GM12878 (cell line): ENCODE data around the gene ZFPM1. TPM values are rescaled to one million over a fixed set of nuclear protein-coding genes. Genes with fewer than 3 reads are reported as not detected.

Source experiments
- ATAC-seq: fragments of 200-7000 bp; cut with Tn5 transposase; 3 replicates; pipeline ENCODE4 v1.9.1; 2020; ENCODE audit warnings: mild to moderate bottlenecking, moderate library complexity
- BruUV-seq: library from RNA; stranded (reverse); fragments of 400-500 nt; replicated peaks from 2 replicates; lab custom pipeline; 2021; lab: Mats Ljungman, UMichigan
- CTCF ChIA-PET: fragments of 300-600 bp; sonication (Branson Sonifier 250); formaldehyde crosslinking; extraction: SDS; loops from one replicate; lab custom pipeline; 2021; ENCODE audit warnings: inconsistent platforms; lab: Yijun Ruan, JAX
- POLR2A ChIA-PET: fragments of 350-600 bp; formaldehyde crosslinking; extraction: SDS; loops from one replicate; lab custom pipeline; 2021; ENCODE audit warnings: inconsistent platforms; lab: Charles Lee
- RAD21 ChIA-PET: fragments of 300-600 bp; sonication (Branson Sonifier 250); formaldehyde crosslinking; loops from one replicate; lab custom pipeline; 2023; ENCODE audit warnings: antibody characterized with exemption; ENCODE audit not compliant: unreplicated experiment; lab: Charles Lee
- SMC1A ChIA-PET: fragments of 300-600 bp; sonication (Branson Sonifier 250); formaldehyde crosslinking; loops from one replicate; lab custom pipeline; 2023; ENCODE audit not compliant: unreplicated experiment, uncharacterized antibody; lab: Charles Lee
- DNase-seq: peaks from one replicate; pipeline ENCODE4 v3.0.0-alpha.2; 2011; ENCODE audit warnings: low read depth, low spot score
- FAIRE-seq: peaks from 3 replicates; lab custom pipeline; 2011; peaks lifted over from hg19 to GRCh38; lab: Jason Lieb, UNC
- H2AFZ ChIP-seq: 2 replicates; pipeline ENCODE4 v1.6.0; 2011; ENCODE audit warnings: low read depth, low read length, control low read depth; ENCODE audit not compliant: control insufficient read depth
- H3K27ac ChIP-seq: 2 replicates; pipeline ENCODE4 v1.5.1; 2011; ENCODE audit warnings: control low read depth; ENCODE audit not compliant: control insufficient read depth, insufficient read depth
- H3K27me3 ChIP-seq, 2 experiments: replicated peaks in 1 of 2; 2 replicates each; pipeline versions ENCODE4 v1.6.0 to v1.6.1; 2011; ENCODE audit warnings: low read length in 1 of 2; ENCODE audit not compliant: control insufficient read depth in 2 of 2, insufficient read depth in 2 of 2
- H3K36me3 ChIP-seq, 2 experiments: 2 replicates each; pipeline ENCODE4 v1.5.1; 2011; ENCODE audit warnings: low read length in 1 of 2; ENCODE audit not compliant: control insufficient read depth in 2 of 2, insufficient read depth in 2 of 2
- H3K4me1 ChIP-seq: 2 replicates; pipeline ENCODE4 v1.6.1; 2011; ENCODE audit warnings: mild to moderate bottlenecking, low read length, moderate library complexity, mixed read lengths; ENCODE audit not compliant: control insufficient read depth, insufficient read depth
- H3K4me2 ChIP-seq: 2 replicates; pipeline ENCODE4 v1.6.0; 2011; ENCODE audit warnings: control low read depth; ENCODE audit not compliant: control insufficient read depth, insufficient read depth
- H3K4me3 ChIP-seq: fragments of 200-600 bp; sonication (generic); 2 replicates; pipeline ENCODE4 v1.5.1; 2016
- H3K79me2 ChIP-seq: 2 replicates; pipeline ENCODE4 v1.6.0; 2011; ENCODE audit warnings: low read length; ENCODE audit not compliant: control insufficient read depth, insufficient read depth
- H3K9ac ChIP-seq: 2 replicates; pipeline ENCODE4 v1.8.0; 2011; ENCODE audit warnings: low read length, control low read depth, mixed read lengths; ENCODE audit not compliant: control insufficient read depth, insufficient read depth
- H3K9me3 ChIP-seq: replicated peaks from 3 replicates; pipeline ENCODE4 v1.5.1; 2011; ENCODE audit warnings: mild to moderate bottlenecking, low read length; ENCODE audit not compliant: control insufficient read depth, insufficient read depth
- H4K20me1 ChIP-seq: 2 replicates; pipeline ENCODE4 v1.6.0; 2011; ENCODE audit not compliant: control insufficient read depth, insufficient read depth
- CBFB ChIP-seq: IDR thresholded peaks from 2 replicates; pipeline ENCODE4 v1.6.1; 2016; ENCODE audit warnings: antibody characterized with exemption, low read depth
- CBX3 ChIP-seq: fragments of 200-600 bp; sonication (generic); IDR thresholded peaks from 2 replicates; pipeline ENCODE4 v1.6.1; 2016; ENCODE audit warnings: low read depth, borderline replicate concordance
- DPF2 ChIP-seq: fragments of 450-650 bp; IDR thresholded peaks from 2 replicates; pipeline ENCODE4 v1.6.1; 2017; ENCODE audit warnings: mild to moderate bottlenecking
- E2F4 ChIP-seq: IDR thresholded peaks from 2 replicates; pipeline ENCODE4 v1.6.1; 2012; ENCODE audit warnings: low read depth, low read length, improper control_type of control experiment
- FOXK2 ChIP-seq: fragments of 450-650 bp; IDR thresholded peaks from 2 replicates; pipeline ENCODE4 v1.6.1; 2017; ENCODE audit warnings: mild to moderate bottlenecking, moderate library complexity
- NFYB ChIP-seq: IDR thresholded peaks from 2 replicates; pipeline ENCODE4 v1.6.1; 2011; ENCODE audit warnings: low read depth, mild to moderate bottlenecking, low read length, improper control_type of control experiment, moderate library complexity; ENCODE audit not compliant: insufficient read depth
- NR2C1 ChIP-seq: fragments of 450-650 bp; IDR thresholded peaks from 2 replicates; pipeline ENCODE4 v1.6.1; 2017; ENCODE audit warnings: antibody characterized with exemption, mild to moderate bottlenecking, moderate library complexity
- POLR2A ChIP-seq: IDR thresholded peaks from 2 replicates; pipeline ENCODE4 v1.6.1; 2011; ENCODE audit warnings: low read depth, mild to moderate bottlenecking, low read length
- RBBP5 ChIP-seq: fragments of 200-600 bp; sonication (generic); conservative IDR thresholded peaks from 2 replicates; pipeline ENCODE4 v1.6.1; 2016
- SIX5 ChIP-seq: IDR thresholded peaks from 2 replicates; pipeline ENCODE4 v1.6.1; 2011; ENCODE audit warnings: mild to moderate bottlenecking, low read depth, low read length, moderate library complexity; ENCODE audit not compliant: severe bottlenecking
- SPI1 ChIP-seq: IDR thresholded peaks from 2 replicates; pipeline ENCODE4 v1.6.1; 2011; ENCODE audit warnings: low read depth, mild to moderate bottlenecking, low read length, moderate library complexity, borderline replicate concordance; ENCODE audit not compliant: insufficient read depth
- SREBF2 ChIP-seq: IDR thresholded peaks from 2 replicates; pipeline ENCODE4 v1.6.1; 2012; ENCODE audit warnings: mild to moderate bottlenecking, low read length
- WGBS: methylation state at CpG from one replicate; pipeline ENCODE4 v1.1.6; 2016; ENCODE audit warnings: low lambda C conversion rate; ENCODE audit not compliant: insufficient replicate concordance, insufficient coverage; ENCODE audit errors: missing lambda C conversion rate; 5-methylcytosine and 5-hydroxymethylcytosine counted together
- in situ Hi-C: fragments of 300-500 bp; cut with MboI; formaldehyde crosslinking; loops from 9 replicates; pipeline ENCODE4 v1.14.3; 2018; ENCODE audit warnings: mixed read lengths
- intact Hi-C: fragments of 100-400 bp; cut with micrococcal nuclease; formaldehyde crosslinking; loops from one replicate; pipeline ENCODE4 v1.14.2; 2022; ENCODE audit not compliant: unreplicated experiment
- polyA plus RNA-seq, 11 experiments: library from polyadenylated mRNA; depleted of rRNA in 4 of 11; unstranded in 6 of 11; stranded (reverse) in 5 of 11; fragments of >200 nt; fragmentation: Nextera tagmentation in 4 of 11; fragmentation: Illumina TruSeq in 1 of 11; extraction: Ambion mirVana in 4 of 11; extraction: Trizol in 1 of 11; gene quantifications; 1 replicate in 1 of 11; 2 replicates in 10 of 11; pipeline versions ENCODE4 v1.2.1 to v1.2.3, GENCODE V29; 2011 to 2016; ENCODE audit warnings: inconsistent platforms in 2 of 11, missing spikeins in 2 of 11, low read depth in 1 of 11
- total RNA-seq, 4 experiments: library from RNA; depleted of rRNA in 3 of 4; stranded (reverse); fragments of >200 nt in 3 of 4; fragmentation: Illumina TruSeq in 1 of 4; extraction: Trizol in 1 of 4; gene quantifications; 2 replicates each; pipeline versions ENCODE4 v1.2.1 to v1.2.3, GENCODE V29; 2013 to 2021
- TF ChIP-seq, protein P1 (sequence below), 3 experiments: IDR thresholded peaks in 2 of 3; conservative IDR thresholded peaks in 1 of 3; 2 replicates each; pipeline ENCODE4 v1.5.1; 2011; ENCODE audit warnings: low read depth in 3 of 3, low read length in 3 of 3, mild to moderate bottlenecking in 3 of 3, control low read depth in 2 of 3, moderate library complexity in 2 of 3, inconsistent platforms in 1 of 3, mixed read lengths in 1 of 3; ENCODE audit not compliant: control insufficient read depth in 2 of 3, insufficient read depth in 1 of 3; ENCODE audit errors: extremely low read depth in 1 of 3
- TF ChIP-seq, protein P2 (sequence below): fragments of 450-650 bp; IDR thresholded peaks from 2 replicates; pipeline ENCODE4 v1.6.1; 2016; ENCODE audit warnings: mild to moderate bottlenecking, moderate library complexity, borderline replicate concordance

ZFPM1 gene
- total and polyA plus RNA-seq, 10 of the 15 experiments (the other 5 are each of a cell fraction or from before 2014, with no cell fraction given) = 0.02 to 5.1 (median 0.30) TPM

DNA sequence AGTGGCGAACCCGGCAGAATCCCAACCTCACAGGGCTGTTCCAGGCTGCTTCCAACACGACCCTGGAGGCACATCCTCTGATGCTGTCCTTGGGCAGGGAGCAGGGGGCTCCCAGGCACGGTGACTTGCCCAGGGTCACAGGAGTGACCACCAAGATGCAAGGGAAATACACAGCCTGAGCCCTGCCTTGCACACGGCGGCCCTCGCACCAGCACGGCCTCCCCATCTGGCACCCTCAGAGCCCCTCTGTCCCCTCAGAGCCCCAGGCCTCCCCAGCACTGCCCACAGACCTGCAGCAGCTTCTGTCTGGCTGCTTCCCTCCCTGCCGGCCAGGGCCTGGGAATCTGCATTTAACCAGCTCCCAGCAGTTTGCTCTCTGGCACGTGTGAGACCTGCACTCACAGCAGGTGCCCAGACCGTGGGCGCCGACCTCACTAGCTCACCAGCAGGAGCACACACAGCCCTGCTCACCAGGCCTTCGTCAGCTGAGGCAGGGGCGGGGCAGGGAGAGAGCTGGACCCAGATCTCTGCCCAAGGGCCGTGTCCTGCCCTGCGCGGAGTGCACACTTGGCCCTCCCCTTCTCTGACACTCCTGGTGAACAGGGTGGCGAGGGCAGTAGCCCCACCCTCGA is 87.4 kb downstream of the ZFPM1 start:
- ChIA-PET POLR2A (no interaction called here), RAD21 (no interaction called here), SMC1A (no interaction called here), CTCF (interaction anchor here (0.8 kb wide), 1 partner anchor 97 kb away, joined by 3 read pairs; no protein-coding TSS in a partner anchor)
- intact Hi-C loops (no loop called here), in situ Hi-C loops (no loop called here)
- Histone ChIP-seq H3K9me3 (peaks cover 14% of the 10 kb centered on the region; the same call in 2 of the 3 replicates), H3K4me1 (no peaks in the 10 kb centered on the region), H2AFZ (no peak overlapping the region), H3K36me3 (no peaks in the 10 kb centered on the region), H3K4me2 (no peak overlapping the region), H3K27me3 (no peaks in the 10 kb centered on the region; a peak in 1 of 4 replicates), H3K79me2 (no peaks in the 10 kb centered on the region; the same call in 1 of the 2 replicates), H4K20me1 (no peaks in the 10 kb centered on the region), H3K4me3 (no peak overlapping the region), H3K9ac (no peak overlapping the region), H3K27ac (no peak overlapping the region)
- WGBS = 37% methylated on average over 20 of the region's 20 CpGs
- no TSS peak for BruUV-seq
- FAIRE-seq (no peak), ATAC-seq (no peak), DNase-seq (no peak)
- TF ChIP-seq SREBF2 (no peak), FOXK2 (no peak), POLR2A (no peak), CBX3 (no peak), NR2C1 (no peak), CBFB (no peak), DPF2 (no peak), RBBP5 (no peak), NFYB (no peak), E2F4 (no peak), SIX5 (no peak), SPI1 (no peak)
- TF ChIP-seq, protein P1, sequence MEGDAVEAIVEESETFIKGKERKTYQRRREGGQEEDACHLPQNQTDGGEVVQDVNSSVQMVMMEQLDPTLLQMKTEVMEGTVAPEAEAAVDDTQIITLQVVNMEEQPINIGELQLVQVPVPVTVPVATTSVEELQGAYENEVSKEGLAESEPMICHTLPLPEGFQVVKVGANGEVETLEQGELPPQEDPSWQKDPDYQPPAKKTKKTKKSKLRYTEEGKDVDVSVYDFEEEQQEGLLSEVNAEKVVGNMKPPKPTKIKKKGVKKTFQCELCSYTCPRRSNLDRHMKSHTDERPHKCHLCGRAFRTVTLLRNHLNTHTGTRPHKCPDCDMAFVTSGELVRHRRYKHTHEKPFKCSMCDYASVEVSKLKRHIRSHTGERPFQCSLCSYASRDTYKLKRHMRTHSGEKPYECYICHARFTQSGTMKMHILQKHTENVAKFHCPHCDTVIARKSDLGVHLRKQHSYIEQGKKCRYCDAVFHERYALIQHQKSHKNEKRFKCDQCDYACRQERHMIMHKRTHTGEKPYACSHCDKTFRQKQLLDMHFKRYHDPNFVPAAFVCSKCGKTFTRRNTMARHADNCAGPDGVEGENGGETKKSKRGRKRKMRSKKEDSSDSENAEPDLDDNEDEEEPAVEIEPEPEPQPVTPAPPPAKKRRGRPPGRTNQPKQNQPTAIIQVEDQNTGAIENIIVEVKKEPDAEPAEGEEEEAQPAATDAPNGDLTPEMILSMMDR (IDR thresholded peaks at IDR 0.05 in 2 of 3, conservative IDR thresholded peaks at IDR 0.05 in 1 of 3; ENCODE audit: control insufficient read depth in 2 of 3, extremely low read depth in 1 of 3, insufficient read depth in 1 of 3, low read depth in 3 of 3, low read length in 3 of 3) = no peak
- TF ChIP-seq, protein P2, sequence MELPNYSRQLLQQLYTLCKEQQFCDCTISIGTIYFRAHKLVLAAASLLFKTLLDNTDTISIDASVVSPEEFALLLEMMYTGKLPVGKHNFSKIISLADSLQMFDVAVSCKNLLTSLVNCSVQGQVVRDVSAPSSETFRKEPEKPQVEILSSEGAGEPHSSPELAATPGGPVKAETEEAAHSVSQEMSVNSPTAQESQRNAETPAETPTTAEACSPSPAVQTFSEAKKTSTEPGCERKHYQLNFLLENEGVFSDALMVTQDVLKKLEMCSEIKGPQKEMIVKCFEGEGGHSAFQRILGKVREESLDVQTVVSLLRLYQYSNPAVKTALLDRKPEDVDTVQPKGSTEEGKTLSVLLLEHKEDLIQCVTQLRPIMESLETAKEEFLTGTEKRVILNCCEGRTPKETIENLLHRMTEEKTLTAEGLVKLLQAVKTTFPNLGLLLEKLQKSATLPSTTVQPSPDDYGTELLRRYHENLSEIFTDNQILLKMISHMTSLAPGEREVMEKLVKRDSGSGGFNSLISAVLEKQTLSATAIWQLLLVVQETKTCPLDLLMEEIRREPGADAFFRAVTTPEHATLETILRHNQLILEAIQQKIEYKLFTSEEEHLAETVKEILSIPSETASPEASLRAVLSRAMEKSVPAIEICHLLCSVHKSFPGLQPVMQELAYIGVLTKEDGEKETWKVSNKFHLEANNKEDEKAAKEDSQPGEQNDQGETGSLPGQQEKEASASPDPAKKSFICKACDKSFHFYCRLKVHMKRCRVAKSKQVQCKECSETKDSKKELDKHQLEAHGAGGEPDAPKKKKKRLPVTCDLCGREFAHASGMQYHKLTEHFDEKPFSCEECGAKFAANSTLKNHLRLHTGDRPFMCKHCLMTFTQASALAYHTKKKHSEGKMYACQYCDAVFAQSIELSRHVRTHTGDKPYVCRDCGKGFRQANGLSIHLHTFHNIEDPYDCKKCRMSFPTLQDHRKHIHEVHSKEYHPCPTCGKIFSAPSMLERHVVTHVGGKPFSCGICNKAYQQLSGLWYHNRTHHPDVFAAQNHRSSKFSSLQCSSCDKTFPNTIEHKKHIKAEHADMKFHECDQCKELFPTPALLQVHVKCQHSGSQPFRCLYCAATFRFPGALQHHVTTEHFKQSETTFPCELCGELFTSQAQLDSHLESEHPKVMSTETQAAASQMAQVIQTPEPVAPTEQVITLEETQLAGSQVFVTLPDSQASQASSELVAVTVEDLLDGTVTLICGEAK = no peak
